ENCODE results near the gene CDKN2AIPNL.

The CDKN2AIPNL gene

GRCh38 chr5:134449167-134449566, 37.5 kb upstream of the CDKN2AIPNL start:
- no peak for ATAC-seq (replicated peaks; ENCODE audit: extremely low read depth, poor library complexity, severe bottlenecking)
- H3K36me3 Mint-ChIP-seq (ENCODE audit: insufficient read depth), result no peaks in the 10 kb centered on the region
- no peak overlapping the region for H3K27ac Mint-ChIP-seq (ENCODE audit: low read depth)
- H3K4me1 Mint-ChIP-seq, result peaks cover 4% of the 10 kb centered on the region
- no peak overlapping the region for H3K4me3 Mint-ChIP-seq
- H3K9me3 Mint-ChIP-seq, result no peaks in the 10 kb centered on the region
- H3K27me3 Mint-ChIP-seq, result no peaks in the 10 kb centered on the region
- DNase-seq (ENCODE audit: low spot score in 2 of 2), result no peak

DNA sequence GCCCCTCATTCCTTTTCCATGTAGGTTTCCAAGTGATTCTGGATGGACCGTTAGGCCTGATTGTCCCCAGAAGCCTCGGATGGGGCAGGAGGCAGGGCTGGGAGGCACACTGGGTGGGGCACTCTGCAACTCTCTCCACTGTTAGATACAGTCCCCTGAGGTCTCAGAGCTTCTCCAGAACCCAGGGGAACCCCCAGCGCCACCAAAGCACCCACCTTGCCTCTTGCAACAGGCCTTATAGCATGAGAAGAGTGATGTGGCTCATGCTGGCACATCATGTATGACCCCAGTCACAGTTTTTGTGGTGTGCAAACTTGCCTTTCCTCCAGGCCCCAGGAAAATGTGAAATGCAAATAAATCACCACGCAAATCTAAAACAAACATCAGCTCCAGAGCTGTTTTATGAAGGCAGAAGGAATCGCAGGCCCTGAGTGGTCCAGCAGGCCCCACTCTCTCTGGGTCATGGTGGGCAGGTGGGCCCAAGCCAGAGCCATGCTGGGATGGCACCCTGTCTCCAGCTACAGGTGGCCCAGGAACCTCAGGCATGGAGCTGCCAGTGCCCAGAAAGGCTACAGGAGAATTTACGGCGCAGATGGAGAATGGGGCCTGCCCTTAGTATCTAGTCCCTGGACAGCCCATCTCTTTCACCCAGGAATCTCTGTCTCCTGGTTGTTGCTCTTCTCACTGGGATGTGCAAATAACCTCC, 36.3 kb upstream of the CDKN2AIPNL start:
- peaks cover 4% of the 10 kb centered on the region for H3K4me1 Mint-ChIP-seq
- no peaks in the 10 kb centered on the region for H3K27me3 Mint-ChIP-seq
- H3K4me3 Mint-ChIP-seq, result no peak overlapping the region
- H3K9me3 Mint-ChIP-seq, result no peaks in the 10 kb centered on the region
- no peak for DNase-seq (ENCODE audit: low spot score in 2 of 2)
- H3K36me3 Mint-ChIP-seq (ENCODE audit: insufficient read depth), result no peaks in the 10 kb centered on the region
- H3K27ac Mint-ChIP-seq (ENCODE audit: low read depth), result no peak overlapping the region
- no peak for ATAC-seq (replicated peaks; ENCODE audit: extremely low read depth, poor library complexity, severe bottlenecking)

DNA sequence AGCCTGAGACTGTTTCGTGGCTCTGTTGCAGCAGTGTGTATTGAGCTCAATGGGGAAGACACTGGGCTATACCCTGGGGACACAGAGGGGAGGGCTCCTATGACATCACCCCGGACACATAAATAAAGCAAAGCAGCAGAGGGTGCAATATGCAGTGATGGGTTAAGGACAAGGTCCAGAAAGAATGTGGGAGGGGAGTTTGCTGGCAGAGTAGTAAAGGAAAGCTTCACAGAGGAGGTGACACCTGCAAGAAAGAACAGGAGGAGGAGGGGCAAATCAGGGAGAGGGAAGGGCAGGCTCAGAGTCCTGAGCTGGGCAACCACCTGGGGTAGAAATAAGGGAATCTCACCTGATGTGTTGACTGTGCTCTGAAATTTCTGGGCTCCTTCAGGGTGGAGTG, 35.3 kb upstream of the CDKN2AIPNL start:
- H3K27me3 Mint-ChIP-seq, result no peaks in the 10 kb centered on the region
- H3K4me1 Mint-ChIP-seq, result peaks cover 4% of the 10 kb centered on the region
- ATAC-seq (replicated peaks; ENCODE audit: extremely low read depth, poor library complexity, severe bottlenecking), result no peak
- H3K9me3 Mint-ChIP-seq, result no peaks in the 10 kb centered on the region
- no peaks in the 10 kb centered on the region for H3K36me3 Mint-ChIP-seq (ENCODE audit: insufficient read depth)
- DNase-seq (ENCODE audit: low spot score in 2 of 2), result no peak
- no peak overlapping the region for H3K4me3 Mint-ChIP-seq
- no peak overlapping the region for H3K27ac Mint-ChIP-seq (ENCODE audit: low read depth)

- no peak for ATAC-seq (replicated peaks; ENCODE audit: extremely low read depth, poor library complexity, severe bottlenecking)
- Mint-ChIP-seq H3K27me3 (no peaks in the 10 kb centered on the region), H3K27ac (ENCODE audit: low read depth) (no peak overlapping the region), H3K36me3 (ENCODE audit: insufficient read depth) (no peaks in the 10 kb centered on the region), H3K9me3 (no peaks in the 10 kb centered on the region), H3K4me1 (peaks cover 4% of the 10 kb centered on the region), H3K4me3 (no peak overlapping the region)
- DNase-seq (ENCODE audit: low spot score in 2 of 2), result no peak
Observed at GRCh38 chr5:134445856-134446818, 34.5 kb upstream of the CDKN2AIPNL start.

GRCh38 chr5:134444941-134445471, 33.3 kb upstream of the CDKN2AIPNL start:
- Mint-ChIP-seq H3K36me3 (ENCODE audit: insufficient read depth) (no peaks in the 10 kb centered on the region), H3K4me3 (no peak overlapping the region), H3K27ac (ENCODE audit: low read depth) (no peak overlapping the region), H3K27me3 (no peaks in the 10 kb centered on the region), H3K4me1 (no peaks in the 10 kb centered on the region), H3K9me3 (no peaks in the 10 kb centered on the region)
- no peak for ATAC-seq (replicated peaks; ENCODE audit: extremely low read depth, poor library complexity, severe bottlenecking)
- no peak for DNase-seq (ENCODE audit: low spot score in 2 of 2)

GRCh38 chr5:134440201-134440755, 28.6 kb upstream of the CDKN2AIPNL start:
- Mint-ChIP-seq H3K36me3 (ENCODE audit: insufficient read depth) (peaks cover 3% of the 10 kb centered on the region), H3K4me1 (no peaks in the 10 kb centered on the region), H3K27ac (ENCODE audit: low read depth) (no peak overlapping the region), H3K9me3 (no peaks in the 10 kb centered on the region), H3K27me3 (no peaks in the 10 kb centered on the region), H3K4me3 (no peak overlapping the region)
- DNase-seq (ENCODE audit: low spot score in 2 of 2), result no peak
- no peak for ATAC-seq (replicated peaks; ENCODE audit: extremely low read depth, poor library complexity, severe bottlenecking)

GRCh38 chr5:134439210-134439654, 27.6 kb upstream of the CDKN2AIPNL start:
- Mint-ChIP-seq H3K27me3 (no peaks in the 10 kb centered on the region), H3K4me3 (no peak overlapping the region), H3K36me3 (ENCODE audit: insufficient read depth) (peaks cover 3% of the 10 kb centered on the region), H3K9me3 (no peaks in the 10 kb centered on the region), H3K4me1 (no peaks in the 10 kb centered on the region), H3K27ac (ENCODE audit: low read depth) (no peak overlapping the region)
- DNase-seq (ENCODE audit: low spot score in 2 of 2), result no peak
- ATAC-seq (replicated peaks; ENCODE audit: extremely low read depth, poor library complexity, severe bottlenecking), result no peak

GRCh38 chr5:134438721-134439123, 27.0 kb upstream of the CDKN2AIPNL start:
- Mint-ChIP-seq H3K4me3 (no peak overlapping the region), H3K36me3 (ENCODE audit: insufficient read depth) (peaks cover 3% of the 10 kb centered on the region), H3K9me3 (no peaks in the 10 kb centered on the region), H3K4me1 (no peaks in the 10 kb centered on the region), H3K27me3 (peaks cover 4% of the 10 kb centered on the region), H3K27ac (ENCODE audit: low read depth) (no peak overlapping the region)
- ATAC-seq (replicated peaks; ENCODE audit: extremely low read depth, poor library complexity, severe bottlenecking) (no peak), DNase-seq (ENCODE audit: low spot score in 2 of 2) (no peak)

DNA sequence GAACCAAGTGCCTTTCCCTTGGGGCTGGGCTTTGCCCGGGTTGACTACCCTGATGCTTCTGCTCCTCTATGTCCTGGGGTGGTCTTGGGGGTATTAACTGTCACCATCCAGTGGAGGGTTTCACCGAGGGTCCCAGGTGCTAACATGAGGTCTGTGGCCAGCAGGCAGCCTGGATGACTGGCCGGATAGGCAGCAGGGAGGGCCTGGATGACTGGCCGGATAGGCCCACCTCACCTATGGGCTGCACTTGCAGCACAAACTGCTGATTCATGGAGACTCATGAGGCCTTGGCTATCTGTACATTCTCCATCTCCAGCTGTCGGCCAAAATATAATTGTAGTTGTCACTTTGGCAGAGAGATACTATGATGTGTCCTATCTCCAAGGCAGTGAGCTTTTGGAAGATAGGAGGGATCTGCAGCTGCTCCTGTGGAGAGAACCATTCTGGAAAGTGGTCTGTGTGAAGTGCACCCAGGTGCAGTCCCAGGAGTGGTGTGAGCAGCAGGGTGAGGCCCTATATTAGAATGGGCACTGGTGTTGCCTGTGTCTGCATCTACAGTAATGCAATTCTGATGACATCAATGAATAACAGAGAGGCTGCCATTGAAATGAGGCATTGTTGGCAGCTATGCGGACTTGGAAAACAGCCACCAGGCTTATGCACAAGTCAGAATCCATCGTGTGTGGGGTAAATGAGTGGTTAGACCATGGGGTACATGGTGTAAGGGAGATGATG, 26.3 kb upstream of the CDKN2AIPNL start:
- H3K36me3 Mint-ChIP-seq (ENCODE audit: insufficient read depth), result peaks cover 3% of the 10 kb centered on the region
- H3K4me3 Mint-ChIP-seq, result no peak overlapping the region
- no peak overlapping the region for H3K27ac Mint-ChIP-seq (ENCODE audit: low read depth)
- peaks cover 11% of the 10 kb centered on the region for H3K27me3 Mint-ChIP-seq
- H3K4me1 Mint-ChIP-seq, result no peaks in the 10 kb centered on the region
- ATAC-seq (replicated peaks; ENCODE audit: extremely low read depth, poor library complexity, severe bottlenecking) (no peak), DNase-seq (ENCODE audit: low spot score in 2 of 2) (no peak)
- H3K9me3 Mint-ChIP-seq, result no peaks in the 10 kb centered on the region

DNA sequence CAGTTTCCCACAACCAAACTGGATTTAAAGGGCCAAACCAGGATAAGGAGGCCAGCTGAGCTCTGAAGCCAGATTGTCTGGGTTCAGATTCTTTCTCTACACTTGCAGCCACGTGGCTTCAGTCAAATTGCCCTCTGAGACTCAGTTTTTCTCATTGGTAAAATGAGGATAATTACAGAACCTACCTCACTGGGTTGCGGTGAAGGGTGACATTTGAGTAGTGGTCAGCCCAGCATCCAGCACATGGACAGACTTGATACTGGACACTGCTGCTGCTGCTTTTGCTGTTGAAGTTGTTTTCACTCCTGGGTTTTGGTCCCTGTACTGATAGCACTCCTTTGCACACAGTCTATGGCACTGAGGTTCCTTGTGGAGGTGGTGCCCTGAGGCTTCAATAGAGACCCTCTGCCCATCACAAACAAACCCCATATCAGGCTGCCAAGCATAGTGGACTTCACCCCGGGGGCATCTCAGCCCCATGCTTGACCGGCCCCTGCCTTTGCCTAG, 25.7 kb upstream of the CDKN2AIPNL start:
- DNase-seq (ENCODE audit: low spot score in 2 of 2) (no peak), ATAC-seq (replicated peaks; ENCODE audit: extremely low read depth, poor library complexity, severe bottlenecking) (no peak)
- H3K27ac Mint-ChIP-seq (ENCODE audit: low read depth), result no peak overlapping the region
- H3K27me3 Mint-ChIP-seq, result peaks cover 15% of the 10 kb centered on the region
- peaks cover 3% of the 10 kb centered on the region for H3K36me3 Mint-ChIP-seq (ENCODE audit: insufficient read depth)
- no peaks in the 10 kb centered on the region for H3K4me1 Mint-ChIP-seq
- H3K9me3 Mint-ChIP-seq, result no peaks in the 10 kb centered on the region
- no peak overlapping the region for H3K4me3 Mint-ChIP-seq

DNA sequence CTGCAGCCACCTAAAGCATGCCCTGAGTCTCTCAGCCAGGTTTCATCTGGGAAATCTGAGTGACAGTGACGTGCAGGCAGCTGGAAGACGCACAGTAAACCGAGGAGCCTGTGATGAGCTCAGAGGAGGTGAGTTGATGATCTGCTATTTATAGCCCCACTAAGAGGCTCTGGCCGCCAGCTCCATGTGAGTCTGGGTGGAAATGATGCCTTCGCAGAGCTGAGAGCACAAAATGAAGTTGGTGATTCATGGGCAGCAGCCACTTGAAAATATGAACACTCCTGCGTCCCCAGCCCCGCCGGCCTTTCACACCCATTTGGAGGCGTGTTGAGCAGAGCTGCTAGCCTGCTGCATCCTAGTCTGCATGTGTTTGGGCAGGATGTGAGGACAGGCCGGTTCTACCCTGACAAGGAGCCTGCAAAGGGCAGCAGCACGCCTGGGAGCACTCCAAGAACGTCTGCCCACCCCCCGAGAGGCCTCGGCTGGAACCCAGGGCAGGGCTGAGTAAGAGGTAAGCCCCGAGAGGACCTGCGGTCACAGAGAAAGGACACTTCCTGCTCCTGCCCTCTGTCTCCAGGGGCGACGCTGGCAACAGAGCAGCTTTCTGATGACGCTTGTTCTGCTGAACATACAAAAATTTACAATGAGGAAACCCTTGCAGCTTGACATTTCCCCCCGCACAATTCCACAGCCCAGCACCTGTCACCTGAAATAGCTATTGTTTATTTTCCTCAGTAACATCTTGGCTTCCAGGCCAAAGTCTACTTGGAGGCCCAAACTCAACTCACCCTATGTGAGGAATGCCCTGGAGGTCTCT, 25.1 kb upstream of the CDKN2AIPNL start:
- H3K27me3 Mint-ChIP-seq, result peaks cover 15% of the 10 kb centered on the region
- H3K4me3 Mint-ChIP-seq, result no peak overlapping the region
- no peaks in the 10 kb centered on the region for H3K9me3 Mint-ChIP-seq
- no peaks in the 10 kb centered on the region for H3K4me1 Mint-ChIP-seq
- peaks cover 3% of the 10 kb centered on the region for H3K36me3 Mint-ChIP-seq (ENCODE audit: insufficient read depth)
- ATAC-seq (replicated peaks; ENCODE audit: extremely low read depth, poor library complexity, severe bottlenecking) (peak; percentile 87), DNase-seq (ENCODE audit: low spot score in 2 of 2) (peak; percentile 20 to 23)
- no peak overlapping the region for H3K27ac Mint-ChIP-seq (ENCODE audit: low read depth)

All from central memory CD8-positive, alpha-beta T cell (primary cell).